PC-3 (cell line): ENCODE results near the gene MED15. TPM values are rescaled to one million over a fixed set of nuclear protein-coding genes. Genes with fewer than 3 reads are reported as not detected.

Experiments
- ATAC-seq: fragments of 200-7000 bp; cut with Tn5 transposase; 2 replicates; pipeline ENCODE4 v1.9.1; 2020; ENCODE audit warnings: mild to moderate bottlenecking, moderate library complexity
- BruUV-seq: library from RNA; stranded (reverse); fragments of 400-500 nt; replicated peaks from 2 replicates; lab custom pipeline; 2021; lab: Mats Ljungman, UMichigan
- CTCF ChIA-PET: fragments of 300-600 bp; sonication (Branson Sonifier 250); formaldehyde crosslinking; loops from one replicate; lab custom pipeline; 2022; ENCODE audit warnings: antibody characterized with exemption; lab: Charles Lee
- POLR2A ChIA-PET: fragments of 300-600 bp; sonication (Branson Sonifier 250); formaldehyde crosslinking; loops from one replicate; lab custom pipeline; 2022; ENCODE audit warnings: antibody characterized with exemption; ENCODE audit not compliant: unreplicated experiment; lab: Charles Lee
- DNase-seq: peaks from one replicate; pipeline ENCODE4 v3.0.0-alpha.2; 2015
- H2AFZ ChIP-seq: fragments of 300-600 bp; sonication (generic); 2 replicates; pipeline ENCODE4 v1.6.0; 2016; ENCODE audit warnings: antibody characterized with exemption, low read length
- H3F3A ChIP-seq: fragments of 300-600 bp; sonication (generic); one replicate; pipeline ENCODE4 v1.6.0; 2017; ENCODE audit warnings: antibody characterized with exemption, low read length, control low read depth, mild to moderate bottlenecking; ENCODE audit not compliant: unreplicated experiment
- H3K27ac ChIP-seq: fragments of 300-600 bp; sonication (generic); 2 replicates; pipeline ENCODE4 v1.5.1; 2016; ENCODE audit warnings: mild to moderate bottlenecking, low read length
- H3K27me3 ChIP-seq: fragments of 300-600 bp; sonication (generic); 2 replicates; pipeline ENCODE4 v1.6.1; 2016; ENCODE audit warnings: low read length, mixed read lengths
- H3K36me3 ChIP-seq: fragments of 300-600 bp; sonication (generic); 2 replicates; pipeline ENCODE4 v1.6.1; 2016; ENCODE audit warnings: low read depth, mixed run types, low read length, mixed read lengths
- H3K4me1 ChIP-seq: fragments of 300-600 bp; sonication (generic); 2 replicates; pipeline ENCODE4 v1.5.1; 2016; ENCODE audit warnings: low read length; ENCODE audit not compliant: insufficient read depth
- H3K4me2 ChIP-seq: fragments of 300-600 bp; sonication (generic); 2 replicates; pipeline ENCODE4 v1.6.0; 2016; ENCODE audit warnings: low read length
- H3K4me3 ChIP-seq: fragments of 300-600 bp; sonication (generic); 2 replicates; pipeline ENCODE4 v1.5.1; 2016; ENCODE audit warnings: mild to moderate bottlenecking, low read length, mixed read lengths
- H3K79me2 ChIP-seq: fragments of 300-600 bp; sonication (generic); 2 replicates; pipeline ENCODE4 v1.6.1; 2017; ENCODE audit warnings: low read length, mixed read lengths
- H3K9ac ChIP-seq: fragments of 300-600 bp; sonication (generic); 2 replicates; pipeline ENCODE4 v1.6.0; 2016; ENCODE audit warnings: mild to moderate bottlenecking, low read length
- H3K9me2 ChIP-seq: fragments of 300-600 bp; sonication (generic); replicated peaks from 2 replicates; pipeline ENCODE4 v1.6.1; 2016; ENCODE audit warnings: mixed run types, low read length, mixed read lengths
- H3K9me3 ChIP-seq: fragments of 300-600 bp; sonication (generic); 2 replicates; pipeline ENCODE4 v1.6.1; 2016; ENCODE audit warnings: low read length, mixed read lengths
- H4K20me1 ChIP-seq: fragments of 300-600 bp; sonication (generic); 2 replicates; pipeline ENCODE4 v1.6.1; 2016; ENCODE audit warnings: low read length, mixed read lengths
- EZH2 ChIP-seq: fragments of 300-600 bp; sonication (generic); IDR thresholded peaks from one replicate; pipeline ENCODE4 v1.6.1; 2017; ENCODE audit warnings: antibody characterized with exemption, mild to moderate bottlenecking, low read length; ENCODE audit not compliant: unreplicated experiment
- EZH2phosphoT487 ChIP-seq: fragments of 300-600 bp; sonication (generic); IDR thresholded peaks from 2 replicates; pipeline ENCODE4 v1.6.1; 2018; ENCODE audit warnings: mild to moderate bottlenecking, antibody characterized with exemption, low read length, borderline replicate concordance
- intact Hi-C: fragments of 100-400 bp; cut with micrococcal nuclease; formaldehyde crosslinking; loops from 2 replicates; pipeline ENCODE4 v1.9.0; 2023
- total RNA-seq: library from RNA; depleted of rRNA; stranded (reverse); fragments of >200 nt; gene quantifications from 2 replicates; pipeline ENCODE4 v1.2.3, GENCODE V29; 2014
- TF ChIP-seq, protein P1 (sequence below): fragments of 300-600 bp; sonication (generic); conservative IDR thresholded peaks from 2 replicates; pipeline ENCODE4 v1.5.1; 2017; ENCODE audit warnings: antibody characterized with exemption, low read depth, mild to moderate bottlenecking, low read length

Gene MED15
- total RNA-seq, 1 experiment from 2014 or later = 55.9 TPM

GRCh38 chr22:20549232-20549841, 41.9 kb downstream of the MED15 start:
- intact Hi-C loops = no loop called here
- no TSS peak for BruUV-seq
- no peaks in the 10 kb centered on the region for H3F3A ChIP-seq
- TF ChIP-seq, protein P1, sequence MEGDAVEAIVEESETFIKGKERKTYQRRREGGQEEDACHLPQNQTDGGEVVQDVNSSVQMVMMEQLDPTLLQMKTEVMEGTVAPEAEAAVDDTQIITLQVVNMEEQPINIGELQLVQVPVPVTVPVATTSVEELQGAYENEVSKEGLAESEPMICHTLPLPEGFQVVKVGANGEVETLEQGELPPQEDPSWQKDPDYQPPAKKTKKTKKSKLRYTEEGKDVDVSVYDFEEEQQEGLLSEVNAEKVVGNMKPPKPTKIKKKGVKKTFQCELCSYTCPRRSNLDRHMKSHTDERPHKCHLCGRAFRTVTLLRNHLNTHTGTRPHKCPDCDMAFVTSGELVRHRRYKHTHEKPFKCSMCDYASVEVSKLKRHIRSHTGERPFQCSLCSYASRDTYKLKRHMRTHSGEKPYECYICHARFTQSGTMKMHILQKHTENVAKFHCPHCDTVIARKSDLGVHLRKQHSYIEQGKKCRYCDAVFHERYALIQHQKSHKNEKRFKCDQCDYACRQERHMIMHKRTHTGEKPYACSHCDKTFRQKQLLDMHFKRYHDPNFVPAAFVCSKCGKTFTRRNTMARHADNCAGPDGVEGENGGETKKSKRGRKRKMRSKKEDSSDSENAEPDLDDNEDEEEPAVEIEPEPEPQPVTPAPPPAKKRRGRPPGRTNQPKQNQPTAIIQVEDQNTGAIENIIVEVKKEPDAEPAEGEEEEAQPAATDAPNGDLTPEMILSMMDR = no peak
- TF ChIP-seq EZH2 (no peak), EZH2phosphoT487 (no peak)
- peaks cover 31% of the 10 kb centered on the region for H3K36me3 ChIP-seq
- CTCF ChIA-PET = no interaction called here
- H3K4me1 ChIP-seq = no peaks in the 10 kb centered on the region
- POLR2A ChIA-PET = interaction anchor here (0.6 kb wide), 1 partner anchor 1083 kb away, joined by 6 read pairs; no protein-coding TSS in a partner anchor
- peaks cover 8% of the 10 kb centered on the region; the same call in 1 of the 2 replicates for H4K20me1 ChIP-seq
- no peaks in the 10 kb centered on the region for H3K27me3 ChIP-seq
- H3K79me2 ChIP-seq = peaks cover 81% of the 10 kb centered on the region
- no peak overlapping the region for H3K27ac ChIP-seq
- H3K9me2 ChIP-seq = no peaks in the 10 kb centered on the region
- no peak overlapping the region for H3K4me3 ChIP-seq
- no peaks in the 10 kb centered on the region for H3K9me3 ChIP-seq
- no peak overlapping the region for H3K4me2 ChIP-seq
- no peak for ATAC-seq
- H2AFZ ChIP-seq = no peak overlapping the region
- H3K9ac ChIP-seq = no peak overlapping the region
- DNase-seq = no peak

DNA sequence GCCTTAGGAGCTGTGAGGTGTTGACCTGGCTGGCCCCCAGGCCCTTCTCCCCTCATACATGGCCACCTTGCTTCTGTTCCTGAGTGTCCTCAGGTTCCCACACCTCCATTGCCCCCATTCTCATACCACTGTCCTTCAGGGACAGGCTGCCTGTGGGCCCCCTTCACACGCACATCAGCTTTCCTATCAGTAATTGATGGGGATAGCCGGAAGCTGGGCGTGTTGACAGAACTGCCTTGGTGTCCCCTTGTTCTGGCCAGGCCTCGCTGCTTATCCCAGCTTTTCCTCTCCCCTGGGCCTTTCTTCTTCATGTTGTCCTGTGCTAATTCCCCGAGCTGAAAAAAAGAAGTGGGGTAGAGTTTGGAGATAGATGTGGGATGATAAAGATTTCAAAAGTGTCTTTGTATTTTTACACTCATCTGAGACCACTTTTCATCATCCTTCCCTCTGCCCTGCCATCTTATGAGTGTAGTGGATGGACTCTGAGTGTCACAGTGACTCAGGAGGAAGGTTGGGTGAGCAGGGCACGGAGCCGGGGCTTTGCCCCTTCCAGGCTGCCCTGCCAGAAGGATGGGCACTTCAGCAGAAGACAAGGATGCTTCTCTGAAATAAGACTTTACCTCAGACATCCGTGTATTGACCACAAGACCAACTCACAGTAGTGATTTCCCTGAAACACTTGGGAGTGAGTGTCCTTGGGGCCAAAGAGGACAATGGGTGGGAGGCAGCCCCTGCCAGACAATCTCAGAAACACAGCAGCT, 42.8 kb downstream of the MED15 start:
- H3K9ac ChIP-seq = no peak overlapping the region
- H3K4me1 ChIP-seq = no peaks in the 10 kb centered on the region
- peaks cover 73% of the 10 kb centered on the region for H3K79me2 ChIP-seq
- POLR2A ChIA-PET = no interaction called here
- no peak overlapping the region for H2AFZ ChIP-seq
- TF ChIP-seq EZH2 (no peak), EZH2phosphoT487 (no peak)
- TF ChIP-seq, protein P1 = no peak
- no peak overlapping the region for H3K4me3 ChIP-seq
- H3K27ac ChIP-seq = no peak overlapping the region
- no TSS peak for BruUV-seq
- no peaks in the 10 kb centered on the region for H3K27me3 ChIP-seq
- no peak overlapping the region for H3K4me2 ChIP-seq
- CTCF ChIA-PET = no interaction called here
- intact Hi-C loops = no loop called here
- no peaks in the 10 kb centered on the region for H3K9me3 ChIP-seq
- DNase-seq = no peak
- peaks cover 8% of the 10 kb centered on the region; the same call in 1 of the 2 replicates for H4K20me1 ChIP-seq
- no peaks in the 10 kb centered on the region for H3K9me2 ChIP-seq
- H3F3A ChIP-seq = no peaks in the 10 kb centered on the region
- no peak for ATAC-seq
- H3K36me3 ChIP-seq = peaks cover 27% of the 10 kb centered on the region
